GM21447 (cell line): ENCODE measurements around the gene MN1.

Source experiments
- ATAC-seq: cut with Tn5 transposase; IDR thresholded peaks from one replicate; pipeline ENCODE4 v1.9.1; 2021; ENCODE audit not compliant: unreplicated experiment

MN1 gene

DNA sequence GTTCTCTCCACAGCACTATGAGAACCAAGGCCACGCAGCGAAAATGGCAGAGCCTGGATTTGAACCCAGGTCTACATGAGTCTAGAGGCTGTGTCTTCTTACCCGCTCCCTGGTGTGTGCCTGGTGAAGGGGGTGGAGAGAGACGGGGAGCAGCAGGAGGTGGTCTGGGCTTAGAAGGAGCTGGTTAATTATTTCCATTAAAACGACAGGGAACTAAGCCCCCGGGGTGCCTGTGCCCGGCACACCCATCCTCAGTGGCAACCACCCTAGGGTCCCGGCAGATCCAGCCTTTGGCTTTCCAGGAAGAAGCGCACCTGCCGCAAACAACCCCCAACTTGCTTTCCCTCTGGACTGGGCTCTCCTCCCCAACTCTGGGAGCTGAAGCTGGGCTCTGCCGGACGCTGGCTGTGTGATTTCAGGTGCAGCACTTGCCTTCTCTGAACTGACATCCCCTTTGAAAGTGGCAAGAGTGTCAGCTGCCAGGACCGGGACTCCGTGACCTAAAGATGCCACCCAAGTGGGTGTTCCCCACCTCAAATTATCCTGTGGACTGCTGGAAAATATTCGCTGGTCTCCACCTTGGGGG, 35.8 kb downstream of the MN1 start:
- ATAC-seq, result no peak

DNA sequence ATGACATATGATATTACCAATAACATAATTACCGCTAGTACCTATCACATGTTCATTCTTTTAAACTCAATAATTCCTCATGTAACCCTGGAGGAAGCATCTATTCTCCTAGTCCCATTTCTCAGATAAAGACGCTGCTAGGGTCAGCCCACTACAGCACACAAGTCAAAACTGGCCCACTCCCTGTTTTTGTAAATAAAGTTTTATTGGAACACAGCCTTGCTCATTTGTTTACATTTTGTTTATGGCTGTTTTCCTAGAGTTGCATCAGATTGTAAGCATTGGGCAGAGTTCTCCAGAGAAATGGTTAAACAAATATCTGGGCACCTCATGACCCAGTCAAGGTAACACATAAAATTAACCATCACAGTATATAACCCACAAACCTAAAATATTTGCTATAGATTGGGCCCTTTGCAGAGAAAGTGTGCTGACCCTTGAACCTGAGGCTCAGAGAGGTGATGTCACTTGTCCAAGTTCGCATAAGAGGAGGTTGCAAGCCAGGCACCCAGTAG, 36.8 kb downstream of the MN1 start:
- ATAC-seq, result no peak

DNA sequence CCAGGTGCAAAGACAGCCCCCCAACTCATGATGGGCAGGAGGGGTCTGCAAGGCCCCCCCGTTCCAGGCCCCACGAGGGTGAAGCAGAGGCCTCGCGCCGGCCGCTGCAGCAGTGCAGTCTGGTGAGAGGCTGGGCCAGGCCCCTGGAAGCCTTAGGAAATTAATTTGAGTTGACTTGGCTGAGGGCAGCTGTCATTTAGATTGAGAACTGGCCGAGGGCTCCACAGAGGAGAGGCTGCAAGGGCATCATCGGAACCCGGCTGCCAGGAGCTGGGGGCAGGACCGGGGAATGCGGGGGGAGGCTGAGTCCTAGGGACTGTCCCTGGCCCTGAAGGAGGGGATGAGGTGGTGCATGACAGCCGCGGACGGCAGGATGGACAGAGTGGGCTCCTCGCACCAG, 39.9 kb downstream of the MN1 start:
- ATAC-seq, result no peak

DNA sequence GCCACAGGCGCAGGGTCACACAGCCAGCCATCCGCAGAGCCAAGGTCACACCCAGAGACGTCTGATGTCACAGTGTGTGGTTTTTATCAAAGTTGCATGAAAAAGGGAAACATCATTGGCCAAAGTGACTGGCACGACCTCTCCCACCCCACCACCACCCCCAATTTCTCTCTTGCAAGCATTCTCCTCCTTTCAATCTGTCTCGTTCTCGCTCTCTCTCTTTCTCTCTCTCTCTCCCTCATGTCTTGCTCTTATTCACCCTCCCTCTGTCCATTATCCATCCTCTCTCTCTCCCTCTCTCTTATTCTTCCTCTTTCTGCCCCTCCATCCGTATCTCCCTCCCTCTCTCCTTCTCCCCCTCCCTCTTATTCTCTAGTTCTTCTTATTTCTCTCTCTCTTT, 40.6 kb downstream of the MN1 start:
- no peak for ATAC-seq

DNA sequence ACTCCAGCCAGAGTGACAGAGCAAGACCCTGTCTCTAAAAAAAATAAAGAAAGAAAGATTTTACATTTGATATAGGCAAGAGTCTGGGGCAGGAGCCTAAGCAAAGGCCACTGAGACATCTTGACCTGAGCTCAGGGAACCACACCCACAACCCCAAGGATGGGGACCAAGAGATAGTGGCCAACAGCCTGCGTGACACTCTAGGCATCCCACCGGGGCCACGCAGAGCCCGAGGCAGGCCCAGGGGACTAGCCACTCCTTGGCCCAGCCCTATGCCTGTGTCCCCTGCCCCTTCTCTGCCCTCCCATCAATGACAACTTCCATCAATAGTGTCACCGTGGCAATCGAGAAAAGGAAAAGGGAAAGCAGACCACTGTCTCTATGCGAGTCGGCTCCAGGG, 41.1 kb downstream of the MN1 start:
- ATAC-seq, result no peak

DNA sequence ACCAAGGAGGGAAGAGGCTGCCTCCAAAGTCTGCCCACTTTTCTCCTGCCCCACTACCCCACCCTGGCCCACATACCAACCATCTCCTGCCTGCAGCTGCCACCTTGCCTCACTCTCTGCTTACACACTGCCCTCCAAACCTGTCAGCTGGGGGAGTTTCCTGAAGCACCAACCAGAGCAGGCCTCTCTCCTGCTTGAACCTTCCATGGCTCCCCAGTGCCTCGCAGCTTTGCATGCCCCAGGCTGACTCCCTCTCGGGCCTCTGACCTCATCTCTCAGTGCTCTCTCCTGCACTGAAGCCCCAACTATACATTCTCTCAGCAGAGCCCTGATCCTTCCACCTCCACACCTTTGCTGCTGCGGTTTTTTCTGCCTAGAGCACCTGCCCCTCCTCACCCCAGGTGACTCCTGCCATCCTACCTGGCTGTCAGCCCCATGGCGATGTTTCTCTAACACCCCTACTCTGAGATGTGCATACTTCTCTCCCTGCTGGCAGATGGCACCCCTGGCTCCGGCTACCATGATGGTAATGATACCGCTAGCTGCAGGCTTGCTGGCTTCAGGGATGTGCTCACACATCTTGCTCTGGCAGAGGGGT, 43.5 kb downstream of the MN1 start:
- no peak for ATAC-seq

DNA sequence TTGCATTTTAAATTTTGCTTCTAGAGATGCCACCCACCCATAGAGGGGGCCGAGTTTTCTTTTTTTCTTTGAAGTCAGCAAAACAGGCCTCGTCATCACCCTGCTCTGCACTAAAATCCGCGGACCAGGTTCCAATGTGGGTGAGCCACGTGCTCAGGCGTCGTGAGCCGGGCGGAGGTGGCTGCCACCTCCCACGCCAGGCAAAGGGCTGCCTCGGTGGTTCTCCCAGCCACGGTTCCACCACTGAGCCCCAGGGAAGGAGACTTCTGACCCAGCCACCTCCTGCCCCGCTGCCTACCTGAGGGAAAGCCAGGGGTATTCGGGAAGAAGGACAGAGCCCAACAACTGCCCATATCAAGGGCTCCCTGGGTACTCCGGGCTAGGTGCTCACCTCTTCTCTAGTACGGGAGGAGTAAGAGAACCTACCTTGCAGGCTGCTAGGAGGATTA, 45.3 kb downstream of the MN1 start:
- ATAC-seq, result no peak

DNA sequence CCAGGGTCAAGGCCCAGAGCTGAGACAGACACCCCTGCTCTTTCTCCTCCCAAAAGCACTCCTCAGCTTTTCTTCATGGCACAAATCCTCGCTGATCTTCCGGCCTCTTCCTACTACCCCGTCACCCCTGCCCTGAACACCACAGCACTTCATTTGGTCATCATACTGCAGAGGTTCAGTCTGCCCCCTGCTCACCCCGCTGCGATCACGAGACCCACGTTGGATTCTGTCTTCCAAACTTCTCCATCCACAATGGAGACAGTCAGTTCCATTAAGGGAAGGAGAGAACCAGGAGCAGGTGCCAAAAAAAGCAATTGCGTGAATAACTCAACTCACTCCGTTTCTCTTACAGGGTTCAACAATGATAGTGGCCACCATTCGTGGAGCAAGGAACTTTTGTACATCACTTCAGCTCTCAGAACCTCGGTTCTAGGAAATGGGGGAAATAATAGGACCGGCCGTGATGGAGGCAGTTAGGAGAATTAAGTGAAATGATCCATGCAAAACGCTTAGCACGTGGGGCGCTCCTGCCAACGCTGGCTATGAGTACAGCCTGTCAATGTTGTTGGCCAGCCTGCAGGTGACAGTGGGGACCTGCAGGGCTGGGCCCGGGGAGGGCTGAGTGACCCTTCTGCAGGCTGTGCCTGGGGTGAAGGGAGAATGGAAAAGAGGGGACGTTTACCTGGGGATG, 45.9 kb downstream of the MN1 start:
- no peak for ATAC-seq

DNA sequence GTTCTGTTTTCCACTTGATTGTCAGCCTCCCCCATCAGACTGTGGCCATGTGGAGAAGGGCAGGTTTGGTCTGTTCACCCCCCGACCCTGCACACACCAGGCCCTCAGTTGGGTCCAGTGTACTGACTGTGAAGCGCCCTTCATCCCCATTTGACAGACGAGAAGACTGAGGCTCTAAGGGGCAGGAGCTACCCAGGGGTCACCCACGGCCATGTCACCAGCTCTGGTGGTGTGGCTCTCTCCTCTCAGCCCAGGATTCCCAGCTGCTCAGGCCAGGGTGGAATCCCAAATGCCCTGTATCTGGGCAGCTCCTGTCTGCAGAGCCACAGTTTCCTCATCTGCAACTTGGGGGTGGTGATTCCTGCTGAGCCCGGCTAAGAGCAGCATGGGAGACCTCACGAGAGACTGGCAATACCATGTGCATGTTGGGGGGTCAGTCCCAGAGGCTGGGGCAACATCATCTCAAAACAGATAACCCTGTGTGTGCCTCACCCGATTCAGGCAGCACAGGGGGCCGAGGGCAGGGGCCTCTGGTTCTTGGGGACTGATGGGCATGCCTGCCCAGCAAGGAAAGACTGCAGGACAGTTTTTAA, 46.6 kb downstream of the MN1 start:
- ATAC-seq, result no peak

DNA sequence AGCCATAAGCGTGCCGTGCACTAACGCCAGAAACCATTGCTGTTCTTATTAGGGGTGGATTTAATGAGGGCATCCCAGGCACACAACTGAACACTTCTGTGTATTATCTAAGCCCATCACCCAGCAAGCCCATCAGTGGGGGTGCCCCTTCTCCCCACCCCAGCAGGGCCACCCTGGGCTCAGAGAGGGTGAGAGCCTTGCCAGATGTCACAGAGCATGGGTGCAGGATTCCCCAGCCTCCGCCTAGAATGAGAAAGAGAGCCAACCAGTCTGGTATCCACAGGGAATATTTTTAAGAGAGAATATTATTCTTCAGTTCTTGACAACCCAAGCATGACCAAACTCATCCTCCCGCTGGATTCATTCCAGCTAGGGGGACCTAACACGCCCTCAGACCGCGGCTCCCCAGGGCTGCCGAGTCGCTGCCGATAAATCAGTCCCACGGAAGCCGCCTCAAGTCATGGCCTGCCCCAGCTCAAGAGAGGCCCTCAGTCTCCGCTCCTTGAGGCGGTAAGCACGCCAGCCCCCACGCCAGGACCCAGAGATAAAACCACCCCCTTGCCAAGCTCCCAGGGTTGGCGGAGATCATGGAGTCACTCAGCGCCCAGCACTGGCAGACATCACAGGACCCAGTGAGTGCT, 47.2 kb downstream of the MN1 start:
- no peak for ATAC-seq

DNA sequence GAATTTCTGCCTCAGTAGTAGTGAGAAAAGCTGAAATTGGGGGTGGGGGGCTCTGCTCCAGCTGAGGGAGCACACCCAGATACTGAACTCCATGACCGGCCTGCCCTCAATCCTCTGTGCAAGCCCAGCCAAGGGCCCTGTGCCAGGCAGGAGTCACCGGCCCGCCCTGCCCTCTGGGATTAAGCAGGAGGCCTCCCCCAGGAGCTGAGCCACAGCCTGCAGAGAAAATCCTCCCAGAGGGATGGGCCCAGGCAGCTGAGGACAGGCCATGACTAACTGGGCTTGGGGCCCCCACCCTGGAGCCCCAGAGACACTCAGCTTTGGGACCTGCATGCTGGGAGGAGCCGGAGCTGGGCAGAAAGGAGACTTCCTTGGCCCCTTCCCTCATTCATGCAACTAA, 48.8 kb downstream of the MN1 start:
- no peak for ATAC-seq

DNA sequence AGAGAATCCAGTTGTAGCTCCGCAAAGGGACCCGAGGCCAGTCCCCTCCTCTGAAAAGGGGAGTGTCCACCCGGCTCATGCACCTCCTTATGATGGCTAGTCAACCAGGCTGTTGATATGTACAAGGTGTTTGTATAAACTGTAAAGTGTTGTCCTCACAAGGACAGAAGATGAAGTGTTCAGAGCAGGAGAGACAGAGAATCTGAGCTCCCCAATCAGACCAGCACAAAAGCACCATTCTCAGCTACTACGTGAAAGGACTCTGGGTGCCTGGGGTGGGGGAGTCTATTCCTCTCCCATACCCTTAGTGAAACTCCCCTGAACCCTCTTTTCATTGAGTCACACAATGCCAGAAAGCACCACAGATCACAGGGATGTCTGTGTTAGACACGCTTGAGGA, 49.4 kb downstream of the MN1 start:
- no peak for ATAC-seq

DNA sequence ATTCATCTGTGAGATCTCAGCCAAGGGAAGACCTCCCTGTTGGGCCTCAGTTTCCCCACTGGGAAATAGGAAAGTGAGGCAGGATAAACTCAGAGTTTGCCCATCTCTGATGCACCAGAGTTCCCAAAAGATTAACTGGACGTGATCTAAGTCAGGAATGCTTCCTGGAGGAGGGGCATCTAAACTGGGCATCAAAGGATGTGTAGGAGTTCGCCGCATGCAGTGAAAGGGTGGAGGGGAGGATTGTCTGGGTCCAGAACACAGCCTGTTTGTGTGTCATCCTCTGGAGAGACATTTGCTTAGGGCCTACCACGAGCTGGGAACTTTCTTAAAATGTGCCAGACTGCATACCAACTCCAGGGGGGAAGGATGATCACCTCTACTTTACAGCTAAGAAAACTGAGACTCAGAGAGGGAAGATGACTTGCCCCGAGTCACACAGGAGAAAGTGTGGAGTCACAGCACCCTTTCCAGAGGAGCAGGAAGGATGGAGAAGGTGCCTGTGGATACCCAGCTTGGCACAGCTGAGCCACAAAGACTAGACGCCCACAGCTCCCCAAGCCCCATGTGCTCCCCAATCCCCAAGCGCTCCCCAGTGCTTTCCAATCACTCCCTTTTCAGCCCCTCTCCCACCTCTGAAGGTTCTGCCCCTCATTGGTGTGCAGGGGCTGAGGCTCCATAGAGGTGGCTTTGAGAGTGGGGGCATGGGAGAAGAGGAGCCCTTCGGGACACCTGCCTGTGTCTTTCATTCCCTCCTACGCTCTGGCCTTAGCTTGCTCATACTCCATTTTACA, 50.1 kb downstream of the MN1 start:
- ATAC-seq, result no peak

DNA sequence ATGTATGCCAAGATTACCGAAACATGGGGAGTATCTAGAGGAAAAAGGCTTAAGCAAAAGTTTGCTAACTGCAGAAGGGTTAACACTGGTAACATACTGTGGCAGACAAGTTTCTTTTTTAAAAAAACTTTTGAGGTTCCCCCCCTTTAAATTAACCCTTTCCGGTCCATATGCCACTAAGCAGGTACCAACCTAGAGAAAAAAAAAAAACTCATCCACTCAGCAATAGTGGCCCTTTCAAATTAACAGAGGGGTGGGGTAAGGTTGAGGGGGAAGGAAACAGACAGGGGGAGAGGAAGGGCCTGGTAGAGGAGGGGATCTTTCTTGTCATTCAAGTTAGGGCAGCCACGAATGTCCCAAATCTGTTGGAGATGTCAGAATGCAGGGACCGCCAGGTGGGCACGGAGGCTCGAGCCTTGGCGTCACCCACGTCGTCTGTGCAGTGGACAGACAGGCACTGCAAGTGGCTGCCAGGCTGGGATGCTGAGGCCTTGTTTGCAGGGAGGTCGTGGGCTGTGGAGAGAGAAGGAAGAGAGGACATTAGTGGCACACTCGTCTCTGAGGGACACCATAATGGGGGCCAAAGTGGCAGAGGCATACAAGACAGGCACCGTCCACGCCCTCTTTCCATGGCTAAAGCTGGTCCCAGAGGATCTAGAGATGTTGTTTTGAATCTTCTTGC, 50.8 kb downstream of the MN1 start:
- no peak for ATAC-seq

DNA sequence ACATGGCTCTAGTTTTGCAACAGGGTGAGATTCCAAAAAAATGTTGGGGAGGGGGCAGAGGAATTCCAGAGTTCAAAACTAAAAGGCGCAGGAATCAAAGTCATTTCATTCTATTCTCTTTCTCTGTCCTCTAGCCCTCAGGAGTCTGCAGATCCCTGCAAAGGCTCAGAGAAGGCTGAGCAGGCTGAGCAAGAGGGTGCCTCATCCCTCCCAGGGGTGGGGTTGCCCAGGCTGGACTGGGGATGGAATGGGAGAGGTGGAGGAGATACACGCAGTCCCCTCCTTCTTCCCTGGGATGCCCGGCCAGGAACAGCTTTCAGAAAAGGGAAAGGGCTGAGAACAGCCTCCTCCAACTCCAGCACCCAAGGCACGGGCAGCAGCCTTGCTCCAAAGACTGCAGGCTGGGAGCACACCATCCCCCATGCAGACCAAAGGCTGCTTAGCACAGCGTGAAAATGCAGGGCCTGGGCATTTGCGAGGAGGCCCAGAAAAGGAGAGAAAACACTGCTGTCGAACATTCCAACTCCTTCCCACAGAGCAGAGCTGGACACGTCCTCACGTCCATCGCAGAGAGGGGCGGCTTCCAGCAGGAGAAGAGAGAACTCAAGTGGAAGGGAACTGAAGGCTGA, 51.8 kb downstream of the MN1 start:
- no peak for ATAC-seq

DNA sequence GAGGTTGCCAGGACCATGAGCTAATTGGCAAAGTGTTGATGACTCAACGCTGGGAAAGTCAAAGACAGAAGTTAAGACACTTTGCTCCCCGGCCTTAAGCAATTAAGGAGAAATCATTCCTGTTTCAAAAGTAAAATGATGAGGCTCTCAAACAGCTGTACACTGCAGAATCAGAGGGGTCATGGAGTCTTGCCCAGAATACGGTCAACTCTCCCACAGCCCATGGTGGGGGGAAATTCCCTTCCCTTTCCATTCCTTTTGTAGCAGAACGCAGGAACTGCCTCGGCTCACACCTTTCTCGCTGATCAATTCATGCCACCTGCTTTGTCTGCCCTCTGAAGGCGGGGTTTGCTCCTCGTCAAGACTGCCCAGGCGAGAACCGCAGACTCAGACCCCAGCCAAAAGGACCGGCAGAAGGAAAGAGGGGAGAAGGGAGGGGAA, 52.8 kb downstream of the MN1 start:
- ATAC-seq, result no peak

DNA sequence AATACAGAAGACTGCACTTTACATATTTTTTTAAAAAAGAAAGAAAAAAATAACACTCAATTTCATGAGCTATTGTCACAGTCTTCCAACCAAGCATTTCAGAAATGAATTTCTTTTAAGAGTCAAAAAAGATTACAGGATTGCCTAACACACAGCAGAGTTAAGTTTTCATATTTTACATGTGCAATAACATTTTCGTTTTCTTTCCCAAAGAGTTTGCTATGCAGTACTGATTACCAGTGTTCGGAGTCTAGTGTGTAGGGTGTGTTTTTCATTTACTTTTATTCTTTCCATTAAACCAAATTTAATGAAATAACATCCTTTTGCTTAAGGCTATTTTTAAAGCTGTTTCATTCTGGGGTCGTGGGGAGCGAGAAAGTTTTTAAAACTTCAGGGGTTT, 53.2 kb downstream of the MN1 start:
- no peak for ATAC-seq

DNA sequence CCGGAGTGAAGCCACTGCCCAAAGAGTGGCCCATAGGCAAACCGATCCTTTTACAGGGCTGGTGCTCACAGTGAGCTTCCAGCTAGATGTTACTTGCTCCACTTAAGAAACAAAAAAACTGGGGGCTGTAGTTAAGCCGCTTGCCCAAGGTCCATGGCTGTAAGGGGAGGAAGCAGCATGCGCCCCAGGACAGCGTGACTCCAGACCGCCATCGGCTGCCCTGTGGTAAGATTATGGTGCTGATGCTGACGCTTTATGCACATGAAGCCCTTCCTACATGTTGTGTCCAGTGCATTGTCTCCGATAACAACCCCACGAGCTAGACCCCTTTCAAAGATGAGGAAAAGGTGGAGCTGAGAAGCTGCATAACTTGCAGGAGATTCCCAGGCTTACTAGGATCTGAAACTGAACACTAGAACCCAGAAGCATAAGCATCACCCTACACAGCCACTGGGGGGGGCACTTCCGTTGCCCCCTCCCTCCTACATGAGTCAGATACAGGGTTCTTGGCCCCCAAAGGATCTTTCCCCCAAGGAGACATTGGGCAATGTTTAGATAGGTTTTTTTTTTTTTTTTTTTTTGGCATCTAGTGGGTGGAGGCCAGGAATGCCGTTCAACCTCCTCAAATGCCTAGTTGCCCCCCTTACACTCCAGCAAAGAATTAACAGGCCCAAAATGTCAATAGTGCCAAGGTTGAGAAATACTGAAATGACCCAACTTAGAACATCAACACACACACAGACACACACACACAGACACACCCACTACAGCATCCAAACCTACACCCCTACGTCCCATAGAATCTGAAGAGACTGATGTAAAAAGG, 53.9 kb downstream of the MN1 start:
- no peak for ATAC-seq

DNA sequence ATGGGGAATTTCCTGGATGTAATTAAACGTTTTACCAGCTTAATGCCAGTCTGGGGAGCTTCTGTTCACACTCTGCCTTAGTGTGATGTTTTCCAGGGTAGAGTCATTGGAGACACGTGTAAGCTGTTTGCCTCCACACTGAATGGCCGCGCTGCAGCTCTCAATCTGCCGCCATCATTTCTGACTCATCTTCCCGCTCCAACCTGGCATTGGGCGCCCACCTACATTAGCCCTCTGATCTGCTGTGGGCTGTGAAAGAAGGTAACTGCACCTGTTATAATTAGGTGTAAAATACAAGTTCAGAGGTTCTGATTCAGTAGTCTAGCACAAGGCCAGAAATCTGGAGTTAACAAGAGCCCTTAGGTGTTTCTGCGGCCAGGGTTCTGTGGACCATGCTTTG, 54.6 kb downstream of the MN1 start:
- no peak for ATAC-seq
